Nephron (organoid): ENCODE results near the gene PTAFR.
A peak's percentile ranks its signal among the peaks of the same experiment; 100 is the strongest.

ENCODE experiments used
- H3K27ac Mint-ChIP-seq, 3 experiments: 2 replicates each; pipeline ENCODE4 v1.8.0; 2020; ENCODE audit warnings: mixed read lengths in 3 of 3, mild to moderate bottlenecking in 2 of 3, moderate library complexity in 1 of 3
- H3K27me3 Mint-ChIP-seq: 2 replicates; pipeline ENCODE4 v1.8.0; 2021; ENCODE audit warnings: low read depth, mild to moderate bottlenecking, moderate library complexity, mixed read lengths
- H3K36me3 Mint-ChIP-seq: 2 replicates; pipeline ENCODE4 v1.8.0; 2020; ENCODE audit warnings: low read depth, mixed read lengths
- H3K4me1 Mint-ChIP-seq: 2 replicates; pipeline ENCODE4 v1.8.0; 2020; ENCODE audit warnings: mixed read lengths
- H3K4me3 Mint-ChIP-seq, 3 experiments: 2 replicates each; pipeline ENCODE4 v1.8.0; 2020; ENCODE audit warnings: mild to moderate bottlenecking in 3 of 3, mixed read lengths in 3 of 3, moderate library complexity in 2 of 3
- H3K9me3 Mint-ChIP-seq: 2 replicates; pipeline ENCODE4 v1.8.0; 2020; ENCODE audit warnings: mixed read lengths
- TF ChIP-seq, protein P1 (sequence below), 3 experiments: fragments of 200-600 bp; sonication (generic); IDR thresholded peaks; one replicate each; pipeline ENCODE4 v1.5.0; 2021; ENCODE audit warnings: antibody characterized with exemption in 3 of 3; ENCODE audit not compliant: unreplicated experiment in 3 of 3

PTAFR gene

DNA sequence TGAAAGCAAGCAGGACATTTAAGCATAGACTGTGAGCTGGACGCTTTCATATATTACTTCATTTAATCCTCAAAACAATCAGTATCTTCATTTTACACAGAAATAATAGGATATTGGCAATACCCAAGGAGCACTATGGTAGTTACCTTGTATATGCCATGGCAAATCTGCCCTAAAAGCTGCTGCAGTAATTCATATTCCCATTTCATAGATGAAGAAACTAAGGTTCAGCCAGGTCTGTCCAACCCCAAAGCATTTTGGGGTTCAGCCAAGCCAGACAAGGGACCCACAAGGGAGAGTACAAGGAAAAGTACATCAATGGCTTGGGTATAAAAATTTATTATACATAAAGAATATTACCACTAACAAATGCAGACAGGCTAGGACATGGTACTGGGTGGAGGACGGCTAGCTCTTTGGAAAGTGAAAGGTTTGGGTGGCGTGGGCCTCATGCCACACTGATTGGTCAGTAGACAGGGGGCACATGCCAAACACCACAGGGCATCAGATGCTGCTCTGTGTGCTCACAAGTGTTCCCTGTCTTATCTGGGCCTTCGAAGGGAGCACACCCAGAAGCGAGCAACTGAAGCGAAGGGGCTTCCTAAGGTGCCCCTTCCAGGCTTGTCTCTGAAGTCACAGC, 23.9 kb upstream of the PTAFR start:
- H3K4me1 Mint-ChIP-seq, result peaks cover 16% of the 10 kb centered on the region
- no peaks in the 10 kb centered on the region for H3K27me3 Mint-ChIP-seq
- no peak overlapping the region for H3K27ac Mint-ChIP-seq
- H3K9me3 Mint-ChIP-seq, result no peaks in the 10 kb centered on the region
- TF ChIP-seq, protein P1, sequence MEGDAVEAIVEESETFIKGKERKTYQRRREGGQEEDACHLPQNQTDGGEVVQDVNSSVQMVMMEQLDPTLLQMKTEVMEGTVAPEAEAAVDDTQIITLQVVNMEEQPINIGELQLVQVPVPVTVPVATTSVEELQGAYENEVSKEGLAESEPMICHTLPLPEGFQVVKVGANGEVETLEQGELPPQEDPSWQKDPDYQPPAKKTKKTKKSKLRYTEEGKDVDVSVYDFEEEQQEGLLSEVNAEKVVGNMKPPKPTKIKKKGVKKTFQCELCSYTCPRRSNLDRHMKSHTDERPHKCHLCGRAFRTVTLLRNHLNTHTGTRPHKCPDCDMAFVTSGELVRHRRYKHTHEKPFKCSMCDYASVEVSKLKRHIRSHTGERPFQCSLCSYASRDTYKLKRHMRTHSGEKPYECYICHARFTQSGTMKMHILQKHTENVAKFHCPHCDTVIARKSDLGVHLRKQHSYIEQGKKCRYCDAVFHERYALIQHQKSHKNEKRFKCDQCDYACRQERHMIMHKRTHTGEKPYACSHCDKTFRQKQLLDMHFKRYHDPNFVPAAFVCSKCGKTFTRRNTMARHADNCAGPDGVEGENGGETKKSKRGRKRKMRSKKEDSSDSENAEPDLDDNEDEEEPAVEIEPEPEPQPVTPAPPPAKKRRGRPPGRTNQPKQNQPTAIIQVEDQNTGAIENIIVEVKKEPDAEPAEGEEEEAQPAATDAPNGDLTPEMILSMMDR (IDR thresholded peaks at IDR 0.05; ENCODE audit: unreplicated experiment in 3 of 3), result no peak
- no peak overlapping the region for H3K4me3 Mint-ChIP-seq
- H3K36me3 Mint-ChIP-seq, result peaks cover 60% of the 10 kb centered on the region

DNA sequence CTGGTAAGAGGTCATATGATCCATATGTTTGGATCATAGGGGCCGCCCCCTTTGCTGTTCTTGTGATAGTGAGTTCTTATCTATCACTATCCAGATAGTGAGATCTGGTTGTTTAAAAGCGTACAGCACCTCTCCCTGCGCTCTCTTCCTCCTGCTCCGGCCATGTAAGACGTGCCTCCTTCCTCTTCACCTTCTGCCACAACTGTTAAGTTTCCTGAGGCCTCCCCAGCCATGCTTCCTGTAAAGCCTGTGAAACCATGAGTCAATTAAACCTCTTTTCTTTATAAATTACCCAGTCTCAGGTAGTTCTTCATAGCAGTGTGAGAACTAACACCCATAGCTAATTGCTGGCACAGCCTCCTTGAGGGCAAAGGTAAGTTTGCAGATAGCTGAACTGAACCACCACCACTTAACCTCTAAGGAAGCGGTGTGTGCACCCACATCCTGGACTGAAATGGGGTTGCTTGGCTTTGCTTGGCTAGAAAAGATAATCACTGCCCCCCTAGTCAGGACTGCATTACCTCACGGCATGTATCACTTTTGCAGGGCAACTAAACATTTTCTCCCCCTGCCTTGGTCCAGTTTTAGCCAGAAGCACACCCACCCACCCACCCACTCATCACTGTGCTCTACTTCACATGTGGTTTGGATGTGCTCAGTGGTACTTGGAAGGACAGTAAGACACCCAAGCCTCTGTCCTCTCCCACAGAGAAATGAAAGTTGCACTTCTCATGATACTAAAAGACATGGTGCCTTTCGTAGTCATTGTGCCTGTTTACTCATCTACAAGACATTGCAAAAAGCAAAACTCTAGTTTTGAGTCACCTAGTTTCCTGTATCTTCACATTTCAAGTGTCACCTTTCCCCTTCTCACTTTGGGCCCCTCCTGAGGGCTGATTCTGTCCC, 23.1 kb upstream of the PTAFR start:
- H3K4me1 Mint-ChIP-seq, result peaks cover 16% of the 10 kb centered on the region
- H3K4me3 Mint-ChIP-seq, result no peak overlapping the region
- H3K27me3 Mint-ChIP-seq, result no peaks in the 10 kb centered on the region
- H3K36me3 Mint-ChIP-seq, result peaks cover 53% of the 10 kb centered on the region
- peak overlapping the region in 2 of 3 experiments; percentile 4 to 33 for H3K27ac Mint-ChIP-seq
- H3K9me3 Mint-ChIP-seq, result no peaks in the 10 kb centered on the region
- TF ChIP-seq, protein P1 (IDR thresholded peaks at IDR 0.05; ENCODE audit: unreplicated experiment in 3 of 3), result no peak

DNA sequence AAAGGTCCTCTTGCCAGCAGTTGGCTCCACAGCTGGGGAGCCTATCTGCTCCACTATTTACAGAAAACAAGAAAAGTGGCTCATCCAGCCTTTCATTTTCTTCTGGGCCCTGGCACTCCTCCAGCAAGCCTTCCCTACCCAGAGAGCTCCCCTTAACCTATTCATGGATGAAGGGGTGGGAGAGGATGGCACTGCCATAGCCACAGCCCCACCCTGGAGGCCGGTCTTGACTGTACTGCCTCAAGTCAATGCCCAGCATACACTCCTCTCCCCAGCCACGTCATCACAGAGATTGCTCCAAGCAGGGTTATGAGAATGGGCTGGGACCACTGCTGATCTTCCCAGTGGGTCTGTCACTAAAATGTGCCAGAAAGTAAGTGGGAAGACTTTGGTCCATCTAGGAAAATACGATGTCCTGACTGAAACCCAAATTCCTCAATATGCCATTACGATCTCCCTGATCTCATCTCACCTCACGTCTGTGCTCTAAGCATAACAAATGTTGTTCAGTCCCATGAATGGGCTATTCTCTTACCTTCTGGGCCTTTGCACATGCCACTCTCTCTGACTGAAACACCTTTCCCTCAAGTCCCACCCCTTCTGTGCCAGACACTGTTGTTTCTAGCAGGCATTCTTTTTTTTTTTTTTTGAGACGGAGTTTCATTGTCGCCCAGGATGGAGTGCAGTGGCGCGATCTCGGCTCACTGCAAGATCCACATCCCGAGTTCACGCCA, 21.4 kb upstream of the PTAFR start:
- no peaks in the 10 kb centered on the region for H3K9me3 Mint-ChIP-seq
- TF ChIP-seq, protein P1 (IDR thresholded peaks at IDR 0.05; ENCODE audit: unreplicated experiment in 3 of 3), result no peak
- H3K4me3 Mint-ChIP-seq, result no peak overlapping the region
- H3K27ac Mint-ChIP-seq, result peak overlapping the region; percentile 6 to 36 (median 36)
- H3K36me3 Mint-ChIP-seq, result peaks cover 37% of the 10 kb centered on the region
- peaks cover 16% of the 10 kb centered on the region for H3K4me1 Mint-ChIP-seq
- no peaks in the 10 kb centered on the region for H3K27me3 Mint-ChIP-seq

DNA sequence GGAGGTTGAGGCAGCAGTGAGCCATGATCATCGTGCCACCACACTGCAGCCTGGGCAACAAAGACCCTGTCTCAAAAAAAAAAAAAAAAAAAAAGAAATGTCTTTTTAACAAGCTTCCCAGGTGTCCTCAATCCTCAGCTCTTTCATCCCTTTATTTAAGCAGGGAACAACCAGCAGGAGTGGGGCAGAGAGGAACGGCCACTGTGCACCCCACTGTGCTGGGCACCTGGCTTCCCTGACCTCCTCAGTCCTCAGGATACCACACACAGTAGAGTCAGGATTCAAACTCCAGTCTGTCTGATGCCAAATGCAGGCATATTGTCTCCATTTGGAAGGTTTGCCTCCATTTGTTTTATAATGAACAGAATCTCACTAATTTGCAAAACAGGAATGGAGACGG, 19.8 kb upstream of the PTAFR start:
- Mint-ChIP-seq H3K4me3 (no peak overlapping the region), H3K4me1 (peaks cover 16% of the 10 kb centered on the region), H3K27ac (peak overlapping the region; percentile 72 to 84 (median 81)), H3K27me3 (no peaks in the 10 kb centered on the region), H3K9me3 (no peaks in the 10 kb centered on the region), H3K36me3 (peaks cover 31% of the 10 kb centered on the region)
- TF ChIP-seq, protein P1 (IDR thresholded peaks at IDR 0.05; ENCODE audit: unreplicated experiment in 3 of 3), result no peak

DNA sequence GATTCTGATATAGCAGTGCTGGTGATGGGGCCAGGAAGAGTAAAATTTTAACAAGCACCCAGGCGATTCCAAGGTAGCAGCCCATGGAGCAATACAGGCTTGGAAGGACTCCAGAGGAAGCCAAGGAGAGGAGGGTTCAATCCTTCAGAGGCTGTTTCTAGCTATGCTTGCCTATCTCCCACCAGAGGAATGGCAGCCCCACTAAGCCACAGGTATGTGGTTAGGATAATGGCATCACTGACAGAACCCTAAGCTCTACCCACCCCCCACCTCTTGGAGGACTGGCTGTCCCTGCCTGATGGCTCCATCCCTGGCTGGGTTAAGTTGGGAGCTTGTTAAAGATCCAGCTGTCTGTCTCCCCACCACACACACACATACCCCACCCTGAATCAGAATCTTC, 19.3 kb upstream of the PTAFR start:
- H3K4me1 Mint-ChIP-seq, result peaks cover 16% of the 10 kb centered on the region
- no peak overlapping the region for H3K27ac Mint-ChIP-seq
- TF ChIP-seq, protein P1 (IDR thresholded peaks at IDR 0.05; ENCODE audit: unreplicated experiment in 3 of 3), result no peak
- H3K36me3 Mint-ChIP-seq, result peaks cover 25% of the 10 kb centered on the region
- H3K9me3 Mint-ChIP-seq, result no peaks in the 10 kb centered on the region
- no peaks in the 10 kb centered on the region for H3K27me3 Mint-ChIP-seq
- H3K4me3 Mint-ChIP-seq, result no peak overlapping the region
